SH-SY5Y (cell line): Measurements from ENCODE around the gene ARHGAP5.

Experiments
- GATA2 ChIP-seq: IDR thresholded peaks from 2 replicates; pipeline ENCODE4 v1.6.1; 2011; ENCODE audit warnings: mild to moderate bottlenecking, low read depth, low read length
- GATA3 ChIP-seq: IDR thresholded peaks from 2 replicates; pipeline ENCODE4 v1.6.1; 2011; ENCODE audit warnings: low read depth, mild to moderate bottlenecking, low read length, moderate library complexity

- TF ChIP-seq GATA2 (no peak), GATA3 (no peak)
Measured at GRCh38 chr14:32039401-32040030, 37.6 kb upstream of the ARHGAP5 start.
